ENCODE measurements around the gene NEURL1.

GRCh38 chr10:103457176-103457712 is 36.3 kb upstream of the NEURL1 start:
- no peak for TF ChIP-seq CTCF (IDR thresholded peaks at IDR 0.05)
- TF ChIP-seq POLR2AphosphoS5 (IDR thresholded peaks at IDR 0.05; ENCODE audit: low read depth, low read length) = no peak
- no peak for TF ChIP-seq REST (IDR thresholded peaks at IDR 0.05; ENCODE audit: insufficient read depth in 1 of 2, low read depth in 2 of 2, low read length in 1 of 2)
- no peak for TF ChIP-seq SIN3A (IDR thresholded peaks at IDR 0.05; ENCODE audit: borderline replicate concordance, insufficient read depth, low read depth, low read length)
- TF ChIP-seq TCF7L2 (IDR thresholded peaks at IDR 0.05; ENCODE audit: low read depth, low read length) = no peak
